Mesothelial cell of epicardium (in vitro differentiated cells): ENCODE measurements around the gene DEAF1. TPM values are rescaled to one million over a fixed set of nuclear protein-coding genes. Genes with fewer than 3 reads are reported as not detected.

ENCODE experiments used
- DNase-seq, 2 experiments: peaks; one replicate each; pipeline ENCODE4 v3.0.0; 2021; ENCODE audit warnings: low spot score in 2 of 2; ENCODE audit not compliant: unreplicated experiment in 2 of 2
- H3K27ac Mint-ChIP-seq: 2 replicates; pipeline ENCODE4 v1.8.0; 2021; ENCODE audit warnings: mixed read lengths
- H3K27me3 Mint-ChIP-seq: 2 replicates; pipeline ENCODE4 v1.8.0; 2021; ENCODE audit warnings: low read depth, mixed read lengths
- H3K36me3 Mint-ChIP-seq: 2 replicates; pipeline ENCODE4 v1.8.0; 2021; ENCODE audit warnings: mixed read lengths
- H3K4me1 Mint-ChIP-seq: 2 replicates; pipeline ENCODE4 v1.8.0; 2021; ENCODE audit warnings: mixed read lengths
- H3K4me3 Mint-ChIP-seq: 2 replicates; pipeline ENCODE4 v1.8.0; 2021; ENCODE audit warnings: mild to moderate bottlenecking, moderate library complexity, mixed read lengths
- H3K9me3 Mint-ChIP-seq: 2 replicates; pipeline ENCODE4 v1.8.0; 2021; ENCODE audit warnings: mixed read lengths
- CTCF ChIP-seq: fragments of 200-600 bp; sonication (generic); IDR thresholded peaks from one replicate; pipeline ENCODE4 v1.5.0; 2021; ENCODE audit warnings: antibody characterized with exemption; ENCODE audit not compliant: unreplicated experiment
- total RNA-seq: library from RNA; stranded (reverse); gene quantifications from 3 replicates; pipeline ENCODE4 v1.2.1, GENCODE V29; 2021

DEAF1 gene
- total RNA-seq, 1 donor from 2014 or later: 64.0 TPM

GRCh38 chr11:706957-707816 lies 12.2 kb upstream of the DEAF1 start:
- Mint-ChIP-seq H3K4me1 (peaks cover 18% of the 10 kb centered on the region), H3K4me3 (peak overlapping the region; percentile 68), H3K27me3 (peaks cover 6% of the 10 kb centered on the region), H3K27ac (peak overlapping the region; percentile 91), H3K9me3 (no peaks in the 10 kb centered on the region), H3K36me3 (peaks cover 2% of the 10 kb centered on the region)
- no peak for TF ChIP-seq CTCF
- no peak for DNase-seq

GRCh38 chr11:706439-706956 lies 11.5 kb upstream of the DEAF1 start:
- no peak for DNase-seq
- peaks cover 6% of the 10 kb centered on the region for H3K27me3 Mint-ChIP-seq

GRCh38 chr11:705646-706438 lies 10.8 kb upstream of the DEAF1 start, which contains the start of gene EPS8L2:
TSS of gene EPS8L2 (plus strand) at chr11:706231. CDS start at chr11:709408, 3,177 bp downstream.
- TF ChIP-seq CTCF: no peak
- Mint-ChIP-seq H3K4me1 (peaks cover 16% of the 10 kb centered on the region), H3K4me3 (peak within 1 kb of the TSS; percentile 68), H3K36me3 (peaks cover 1% of the 10 kb centered on the region), H3K27ac (peak within 1 kb of the TSS; percentile 91), H3K27me3 (peaks cover 6% of the 10 kb centered on the region), H3K9me3 (no peaks in the 10 kb centered on the region)
- no peak for DNase-seq

More at GRCh38 chr11:706439-706956, 11.5 kb upstream of the DEAF1 start:
- H3K4me1 Mint-ChIP-seq: peaks cover 18% of the 10 kb centered on the region
- peak overlapping the region; percentile 56 for H3K27ac Mint-ChIP-seq
- no peaks in the 10 kb centered on the region for H3K9me3 Mint-ChIP-seq
- H3K4me3 Mint-ChIP-seq: peak overlapping the region; percentile 68
- TF ChIP-seq CTCF: no peak
- peaks cover 2% of the 10 kb centered on the region for H3K36me3 Mint-ChIP-seq

- peaks cover 1% of the 10 kb centered on the region for H3K36me3 Mint-ChIP-seq
- H3K9me3 Mint-ChIP-seq: no peaks in the 10 kb centered on the region
- H3K27ac Mint-ChIP-seq: peak overlapping the region; percentile 39
- peaks cover 6% of the 10 kb centered on the region for H3K27me3 Mint-ChIP-seq
- DNase-seq: no peak
- TF ChIP-seq CTCF: no peak
- peak overlapping the region; percentile 63 for H3K4me3 Mint-ChIP-seq
- peaks cover 16% of the 10 kb centered on the region for H3K4me1 Mint-ChIP-seq
Observed at GRCh38 chr11:704781-705645, 10.0 kb upstream of the DEAF1 start.

- Mint-ChIP-seq H3K4me1 (peaks cover 16% of the 10 kb centered on the region), H3K9me3 (no peaks in the 10 kb centered on the region), H3K27ac (no peak overlapping the region), H3K4me3 (no peak overlapping the region), H3K27me3 (peaks cover 6% of the 10 kb centered on the region), H3K36me3 (peaks cover 1% of the 10 kb centered on the region)
- no peak for DNase-seq
- no peak for TF ChIP-seq CTCF
Observed at GRCh38 chr11:704228-704674, 9.2 kb upstream of the DEAF1 start.
